ENCODE results near the gene PARD6A.

GRCh38 chr16:67653128-67653788 is 7.5 kb upstream of the PARD6A start:
- TF ChIP-seq CTCF (IDR thresholded peaks at IDR 0.05) (peak in 4 of 6 experiments; percentile 13 to 35 (median 17)), POLR2A (IDR thresholded peaks at IDR 0.05) (peak in 1 of 2 donors; percentile 42)

Measured in adrenal gland (tissue), 5 donors.